Activated CD8-positive, alpha-beta memory T cell treated with anti-CD3 and anti-CD28 coated beads, Interleukin-2, amount 50 U/mL, for 1 hour (primary cell): ENCODE data around the gene ROR1.

Source experiments
- DNase-seq: peaks from one replicate; pipeline ENCODE4 v3.0.0-alpha.2; 2020; ENCODE audit errors: extremely low read depth

Gene ROR1

GRCh38 chr1:63975481-63975880 lies 201.7 kb downstream of the ROR1 start:
- no peak for DNase-seq

- DNase-seq, result no peak
These were observed 202.2 kb downstream of the ROR1 start for GRCh38 chr1:63976006-63976405.

- no peak for DNase-seq
These were observed 203.6 kb downstream of the ROR1 start for GRCh38 chr1:63977466-63977865.

DNA sequence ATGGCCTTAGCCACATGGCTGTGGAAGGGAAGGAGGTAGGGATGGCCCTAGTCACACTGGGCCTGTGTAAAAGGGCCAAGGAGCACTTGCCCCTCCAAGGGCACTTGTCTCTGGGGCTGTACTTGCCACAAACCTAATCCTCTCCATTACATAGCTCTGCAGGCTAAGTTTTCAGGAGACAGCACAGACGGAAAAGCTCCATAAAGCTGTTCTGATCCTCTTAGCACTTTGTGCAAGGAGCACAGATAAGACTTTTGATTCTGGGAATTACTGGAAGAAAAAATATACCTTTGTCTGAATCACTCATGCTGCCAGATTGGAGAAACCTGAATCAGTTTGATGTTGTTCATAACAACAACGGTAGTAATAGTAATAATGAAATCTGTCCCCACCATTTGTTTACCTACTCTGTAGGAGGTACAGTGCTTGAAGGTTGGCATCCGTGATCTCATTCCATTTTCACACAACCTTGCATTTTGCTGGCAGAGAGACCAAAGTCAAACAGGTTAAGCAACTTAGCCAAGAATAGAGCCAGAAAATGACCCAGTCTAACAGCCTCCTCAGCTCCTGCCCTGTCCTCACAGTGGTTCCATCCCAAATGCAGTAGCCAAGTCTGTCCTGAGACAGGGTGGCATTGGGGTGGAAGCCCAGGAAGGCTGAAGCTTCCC lies 207.1 kb downstream of the ROR1 start:
- DNase-seq, result no peak

DNA sequence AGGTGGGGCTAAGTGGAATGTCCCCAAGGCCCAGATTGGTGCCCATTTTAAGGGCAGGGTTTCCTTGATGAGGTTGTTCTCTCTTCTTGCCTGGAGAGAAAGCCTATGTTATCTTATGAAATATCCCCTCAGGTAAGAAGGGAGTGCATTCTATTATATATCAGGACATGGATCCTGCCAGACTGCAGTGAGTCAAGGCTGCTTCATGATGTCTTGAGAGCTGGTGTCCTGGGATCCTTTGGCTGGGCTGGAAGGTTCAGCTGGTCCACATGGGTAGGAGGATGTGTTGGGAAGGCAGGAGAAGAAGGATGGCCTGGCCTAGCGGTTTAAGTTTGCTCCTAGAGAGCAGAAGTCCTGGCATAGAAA lies 207.6 kb downstream of the ROR1 start:
- no peak for DNase-seq

DNA sequence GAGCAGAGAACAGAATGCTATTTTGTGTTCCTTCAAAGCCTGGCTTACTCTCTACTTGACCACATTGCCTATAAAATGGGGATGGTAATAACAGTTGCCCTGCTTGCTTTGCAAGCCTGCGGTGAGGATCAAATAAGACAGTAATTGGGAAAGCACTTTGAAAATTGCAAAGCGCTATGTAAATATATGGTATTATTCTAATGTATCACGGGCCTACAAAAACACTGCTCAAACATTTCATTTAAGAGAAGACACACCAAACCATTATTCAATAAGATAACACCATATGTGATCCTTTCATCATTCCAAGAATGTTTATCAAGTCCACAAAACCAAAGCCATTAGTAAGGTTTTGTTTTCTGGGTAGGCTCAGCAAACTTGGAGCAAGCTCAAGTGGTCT lies 208.4 kb downstream of the ROR1 start:
- no peak for DNase-seq

DNA sequence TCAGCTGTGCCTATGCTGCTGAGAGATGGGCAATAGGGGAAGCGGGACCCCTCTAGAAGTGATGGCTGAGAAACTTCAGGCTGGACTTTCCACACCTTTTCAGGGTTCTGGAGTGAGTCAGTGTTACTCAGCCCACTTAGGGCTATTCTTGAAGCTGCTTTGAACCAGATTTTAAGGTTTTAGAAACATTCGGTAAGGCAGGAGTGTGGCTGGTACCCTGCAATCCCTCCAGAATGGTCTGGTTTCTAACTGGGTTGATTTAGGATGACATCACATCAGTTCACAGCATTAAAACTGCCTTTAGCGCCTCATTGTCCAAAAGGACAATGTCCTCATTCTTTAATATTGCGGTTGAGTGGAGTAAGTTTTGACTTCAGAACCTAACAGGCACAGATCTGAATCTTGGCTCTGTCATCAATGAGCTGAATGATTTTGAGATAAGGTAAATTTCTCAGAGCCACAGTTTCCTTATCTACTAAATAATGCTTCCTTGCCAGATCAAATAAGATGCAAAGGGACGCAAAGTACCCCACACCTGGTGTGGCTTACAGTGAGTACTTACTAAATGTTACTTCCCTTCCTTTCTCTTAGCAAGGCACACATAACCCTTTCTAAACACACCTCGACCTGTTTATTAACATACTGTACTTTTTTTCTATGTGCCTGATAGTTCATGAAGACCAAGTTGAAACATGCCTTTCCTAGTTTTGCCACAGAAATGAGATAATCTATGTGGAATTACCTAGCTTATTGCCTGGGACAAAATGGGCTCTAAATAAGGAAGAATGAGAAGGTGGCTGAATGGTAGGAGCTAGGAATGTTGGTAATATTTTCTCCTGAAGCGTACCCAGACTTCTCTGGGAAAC lies 209.8 kb downstream of the ROR1 start:
- DNase-seq, result no peak

DNA sequence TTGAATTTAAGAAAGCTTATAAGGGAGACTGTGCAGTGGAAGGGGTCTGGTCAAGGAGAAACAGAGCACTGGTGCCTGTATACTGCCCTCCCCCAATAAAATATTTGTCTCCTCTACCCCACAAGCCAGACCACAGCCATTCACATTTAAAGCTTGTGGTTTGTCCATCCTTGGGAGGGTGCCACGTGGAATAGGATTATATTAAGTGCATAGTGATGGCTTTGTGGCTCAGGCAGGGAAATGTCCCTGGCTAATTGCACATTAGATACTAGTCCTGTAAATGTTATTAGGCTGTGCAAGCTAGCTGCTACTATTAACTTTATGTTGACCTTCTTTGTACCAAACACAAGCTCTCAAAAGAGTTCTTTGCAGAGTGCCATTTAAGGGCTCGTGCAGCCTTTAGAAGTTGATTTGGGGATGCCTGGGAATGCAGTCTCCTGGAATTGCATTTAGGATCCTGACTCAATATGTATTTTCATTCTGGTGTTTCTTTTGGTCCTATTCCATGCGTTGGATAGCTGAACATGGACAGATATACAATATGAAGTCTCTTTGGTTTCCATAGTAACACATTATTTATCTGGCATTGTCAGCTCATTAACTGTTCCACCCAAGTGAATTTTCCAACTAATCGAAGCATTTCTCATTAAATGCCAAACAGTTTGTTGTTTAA lies 210.6 kb downstream of the ROR1 start:
- DNase-seq, result no peak

GRCh38 chr1:63984930-63985290 lies 211.1 kb downstream of the ROR1 start:
- DNase-seq, result no peak

DNA sequence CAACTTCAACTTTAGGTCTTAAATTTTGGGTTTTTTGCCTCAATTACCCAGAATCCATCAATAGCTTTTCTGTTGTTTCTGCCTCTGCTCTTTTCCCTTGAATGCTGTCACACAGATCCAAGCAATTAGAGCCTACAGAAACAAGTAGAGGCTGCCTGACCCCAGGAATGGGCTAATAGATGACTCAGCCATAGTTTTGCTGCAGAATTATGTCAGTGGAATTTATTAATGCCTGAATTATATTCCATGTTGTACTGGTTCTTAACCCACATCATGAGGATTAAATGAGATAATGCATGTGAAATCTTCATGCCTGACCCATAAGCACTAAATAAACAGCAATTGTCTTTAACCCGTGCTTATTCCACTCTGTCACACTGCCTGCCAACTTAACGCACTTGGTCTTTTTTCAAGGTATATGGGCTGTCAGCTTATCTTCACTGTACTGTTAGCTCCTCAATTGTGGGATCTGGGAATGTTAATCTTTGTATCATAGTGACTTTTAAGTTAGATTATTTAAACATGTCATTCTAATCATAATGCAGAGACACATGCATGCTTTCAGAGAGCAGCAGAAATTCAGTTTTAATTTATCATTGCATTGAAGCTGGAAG lies 213.3 kb downstream of the ROR1 start:
- no peak for DNase-seq

DNA sequence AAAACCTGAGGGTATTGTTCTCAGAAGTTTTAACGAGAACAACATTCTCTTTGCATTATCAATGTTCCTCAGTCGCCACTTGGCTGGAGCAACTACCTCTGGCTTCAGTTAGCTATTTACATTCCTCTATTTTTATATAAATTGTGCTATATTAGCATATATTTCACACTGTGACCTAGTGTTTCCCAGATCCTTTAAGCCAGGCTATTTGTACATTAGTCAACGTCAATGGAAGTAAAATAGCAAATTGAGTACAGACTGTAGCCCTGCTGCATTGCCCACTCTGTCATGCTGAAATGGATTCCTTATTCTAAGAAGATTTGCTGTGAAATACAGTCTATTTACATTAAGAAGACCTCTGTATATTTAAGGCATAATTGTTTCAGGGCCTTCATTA lies 213.8 kb downstream of the ROR1 start:
- no peak for DNase-seq

DNA sequence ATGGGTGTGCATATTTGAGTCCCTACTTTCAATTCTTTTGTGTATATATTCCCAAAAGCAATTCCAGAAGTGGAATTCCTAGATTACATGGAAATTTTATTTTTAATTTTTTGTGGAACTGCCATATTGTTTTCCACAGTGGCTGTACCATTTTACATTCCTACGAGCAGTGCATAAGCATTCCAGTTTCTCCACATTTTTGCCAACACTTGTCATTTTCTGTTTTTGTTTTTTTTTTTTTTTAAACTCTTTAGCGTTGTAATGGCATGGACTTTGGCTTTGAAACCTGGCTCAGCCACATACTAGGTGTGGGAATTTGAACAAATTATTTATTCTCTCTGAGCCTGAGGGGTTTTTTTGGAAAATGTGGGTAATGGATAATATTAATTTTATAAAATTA lies 215.1 kb downstream of the ROR1 start:
- DNase-seq, result no peak

DNA sequence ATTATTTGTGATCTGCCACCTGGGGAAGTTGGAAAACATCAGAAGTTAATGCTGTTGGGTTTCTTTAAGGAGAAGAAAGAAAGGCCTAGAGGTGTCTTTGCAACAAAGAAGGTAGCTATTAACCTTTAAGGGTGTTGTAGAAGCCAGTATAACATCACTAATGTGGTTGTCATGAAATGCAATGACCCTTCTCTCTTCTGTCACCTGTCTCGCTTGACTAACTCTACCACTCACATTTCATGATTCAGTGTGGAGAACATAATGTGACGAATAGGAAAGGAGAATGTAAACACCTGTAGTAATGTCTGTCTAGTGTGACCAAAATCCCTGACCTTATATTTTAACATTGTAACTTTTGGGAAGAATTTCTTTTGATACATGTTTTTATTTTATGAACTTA lies 217.9 kb downstream of the ROR1 start:
- no peak for DNase-seq

DNA sequence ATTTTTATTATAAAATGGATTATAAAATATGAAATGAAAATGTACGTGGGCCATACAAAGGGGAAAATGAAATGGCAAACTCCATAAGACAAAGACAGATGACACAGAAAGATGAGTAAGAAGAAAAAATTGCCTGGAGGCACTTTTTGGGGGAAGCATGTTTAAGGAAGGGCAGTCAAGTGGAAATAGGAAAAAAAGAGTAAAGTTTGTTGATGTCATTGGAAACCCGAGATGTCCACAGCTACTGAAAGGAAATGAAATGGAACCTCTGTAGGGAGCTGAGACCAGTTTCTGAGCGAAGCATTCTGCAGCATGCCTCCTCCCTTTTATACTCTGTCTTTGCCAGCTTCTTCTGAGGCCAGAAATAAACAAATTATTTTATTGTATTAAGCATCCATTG lies 226.2 kb downstream of the ROR1 start:
- no peak for DNase-seq

DNA sequence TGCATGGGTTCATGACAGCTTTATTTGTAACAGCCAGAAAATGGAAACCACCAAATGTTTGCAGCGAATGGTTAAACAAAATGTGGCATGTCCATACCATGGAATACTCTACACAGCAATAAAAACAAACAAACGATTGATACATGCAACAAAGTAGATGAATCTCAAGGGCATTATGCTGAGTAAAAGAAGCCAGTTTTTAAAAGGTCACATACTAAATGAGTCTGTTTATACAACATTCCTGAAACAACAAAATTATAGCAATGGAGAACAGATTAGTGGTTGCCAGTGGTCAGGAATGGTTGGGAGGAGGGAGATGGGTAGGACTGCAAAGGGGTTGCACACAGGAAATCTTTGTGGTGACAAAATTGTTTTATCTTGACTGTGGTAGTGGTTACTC lies 227.2 kb downstream of the ROR1 start:
- no peak for DNase-seq

- DNase-seq, result no peak
These were observed 230.7 kb downstream of the ROR1 start for GRCh38 chr1:64004451-64005025.

DNA sequence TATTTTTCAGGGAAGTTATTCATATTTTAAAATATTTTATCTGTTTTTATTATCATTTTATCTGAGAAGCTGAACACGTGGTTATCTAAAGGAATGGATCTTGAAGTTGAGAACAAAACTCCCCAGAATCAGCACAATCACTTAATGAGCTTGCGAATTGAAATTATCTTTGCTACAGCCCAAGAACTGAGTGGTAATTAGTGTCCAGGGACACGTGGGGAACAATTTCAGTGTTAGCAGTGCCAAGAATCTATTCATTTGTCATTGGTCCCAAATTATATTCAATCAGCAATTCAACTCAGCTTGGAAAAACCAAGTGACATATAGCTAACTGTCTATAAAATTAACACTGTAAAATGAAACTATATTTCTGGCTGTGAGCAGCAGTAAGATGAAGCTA lies 232.0 kb downstream of the ROR1 start:
- no peak for DNase-seq

GRCh38 chr1:64006276-64007051 lies 232.6 kb downstream of the ROR1 start:
- no peak for DNase-seq

- no peak for DNase-seq
These were observed 236.5 kb downstream of the ROR1 start for GRCh38 chr1:64010316-64010715.

GRCh38 chr1:64013395-64013794 lies 239.6 kb downstream of the ROR1 start:
- DNase-seq, result no peak

GRCh38 chr1:64019818-64020217 lies 246.0 kb downstream of the ROR1 start:
- no peak for DNase-seq
